Glomerular endothelial cell (primary cell): ENCODE measurements around the gene TMEM220. TPM values are rescaled to one million over a fixed set of nuclear protein-coding genes. Genes with fewer than 3 reads are reported as not detected.

Source experiments
- DNase-seq: peaks from one replicate; pipeline ENCODE4 v3.0.0-alpha.2; 2011; ENCODE audit warnings: low read depth, low spot score; ENCODE audit errors: extremely low read depth
- total RNA-seq: library from RNA; depleted of rRNA; stranded (reverse); fragments of >200 nt; gene quantifications from 2 replicates; pipeline ENCODE4 v1.2.3, GENCODE V29; 2015

The TMEM220 gene
- total RNA-seq = 1.6 and 9.4 TPM in 2 replicates

DNA sequence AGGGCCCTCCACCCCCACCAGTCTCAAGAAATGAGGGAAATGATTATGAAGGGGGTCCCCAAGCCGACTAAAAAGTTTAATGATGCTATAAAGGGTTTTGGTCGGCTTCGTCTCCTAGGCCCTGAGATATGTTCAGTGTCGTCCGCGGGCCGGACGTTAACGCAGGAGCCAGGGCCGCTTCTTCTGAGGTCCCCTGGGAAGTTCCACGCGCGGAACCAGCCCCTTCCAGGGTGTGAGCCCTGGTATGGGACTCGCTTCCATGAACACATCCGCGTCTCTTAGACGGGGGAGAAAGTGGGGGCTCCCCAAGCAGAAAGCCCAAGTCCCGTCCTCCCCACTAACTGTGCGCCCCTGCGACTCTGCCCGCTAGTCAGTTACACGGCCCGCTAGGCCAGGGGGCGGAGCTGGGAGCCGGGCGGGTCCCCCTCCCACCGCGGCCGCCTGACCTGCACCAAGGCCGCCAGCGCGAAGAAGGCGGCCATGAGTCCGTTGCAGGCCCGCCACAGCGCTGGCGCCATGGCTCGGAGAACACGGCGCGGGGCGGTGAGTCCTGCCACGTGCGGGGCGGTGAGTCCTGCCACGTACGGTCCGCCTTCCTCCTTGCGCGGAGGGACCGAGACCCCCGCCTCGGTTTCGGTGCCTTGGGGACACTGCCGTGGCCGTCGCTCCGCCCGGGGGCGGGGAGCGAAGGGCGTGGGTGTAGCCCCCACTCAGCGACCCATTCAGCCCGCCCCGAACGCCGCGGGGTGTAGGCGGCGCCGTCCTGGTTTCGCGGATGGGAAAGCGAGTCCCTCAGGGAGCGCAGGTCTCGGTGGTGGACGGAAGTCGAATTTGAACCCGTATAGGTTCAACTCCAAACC is at the start of gene TMEM220:
Gene TMEM220, minus strand, starts transcription at position 690 of the 860 bp plus-strand sequence. Its CDS starts 172 bp downstream, at position 518.
- DNase-seq = no peak

DNA sequence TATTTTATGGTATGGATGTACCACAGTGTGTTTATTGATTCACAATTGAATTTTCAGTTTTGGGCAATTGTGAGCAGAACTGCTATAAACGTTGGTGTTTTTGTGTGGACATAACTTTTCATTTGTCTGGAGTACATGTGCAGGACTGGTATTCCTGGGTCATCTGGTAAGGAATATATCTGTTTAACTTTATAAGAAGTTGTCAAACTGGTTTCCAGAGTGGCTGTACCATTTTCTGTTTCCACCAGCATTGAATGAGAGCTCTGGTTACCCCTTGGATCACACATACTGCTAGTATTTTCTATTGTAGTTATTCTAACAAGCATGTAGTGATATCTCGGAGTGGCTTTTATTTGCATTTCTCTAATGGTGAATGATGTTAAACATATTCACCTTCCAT is 49.8 kb upstream of the TMEM220 start:
- DNase-seq = no peak

DNA sequence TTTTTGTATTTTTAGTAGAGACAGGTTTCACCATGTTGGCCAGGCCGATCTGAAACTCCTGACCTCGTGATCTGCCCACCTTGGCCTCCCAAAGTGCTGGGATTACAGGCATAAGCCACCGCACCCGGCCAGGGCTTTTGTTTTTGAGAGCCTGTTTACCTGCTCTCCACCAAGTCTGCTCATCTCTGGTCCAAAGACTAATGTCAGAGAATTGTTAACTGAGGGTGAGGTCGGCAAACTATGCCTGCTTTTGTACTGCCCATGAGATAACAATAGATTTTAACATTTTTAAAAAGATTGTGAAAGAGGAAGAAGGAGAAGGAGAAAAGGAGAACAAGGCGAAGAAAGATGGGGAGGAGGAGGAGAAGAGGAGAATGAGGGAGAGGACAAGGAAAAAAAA is 48.1 kb upstream of the TMEM220 start:
- no peak for DNase-seq

DNA sequence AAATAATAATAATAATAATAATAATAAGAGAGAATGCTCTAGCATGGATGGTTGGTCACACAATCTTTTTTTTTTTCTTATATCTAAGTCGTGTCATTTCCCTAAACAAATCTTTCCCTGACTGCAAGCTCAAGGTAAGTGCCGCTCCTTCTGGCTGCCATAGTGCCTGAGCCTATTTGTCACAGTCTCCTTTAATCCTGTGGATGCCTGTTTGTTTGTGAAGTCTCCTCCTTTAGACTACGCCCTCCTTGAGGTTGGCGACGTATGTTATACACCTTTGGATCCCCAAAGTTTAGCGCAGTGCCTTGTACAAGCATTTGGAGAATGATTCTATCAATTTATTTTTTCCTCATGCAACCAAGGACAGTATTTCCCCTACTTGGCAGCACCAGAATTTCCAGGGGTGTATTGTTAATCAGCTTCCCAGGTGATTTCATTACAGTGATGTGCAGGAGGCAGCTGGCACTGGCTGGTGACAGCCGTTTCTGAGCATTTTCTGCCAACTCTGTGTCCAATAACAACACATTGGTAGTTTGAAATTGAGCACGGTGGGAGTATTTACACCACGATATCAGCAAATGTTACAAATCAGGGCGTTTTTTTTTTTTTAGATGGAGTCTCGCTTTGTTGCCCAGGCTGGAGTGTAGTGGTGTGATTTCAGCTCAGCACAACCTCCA is 47.4 kb upstream of the TMEM220 start:
- DNase-seq = no peak

DNA sequence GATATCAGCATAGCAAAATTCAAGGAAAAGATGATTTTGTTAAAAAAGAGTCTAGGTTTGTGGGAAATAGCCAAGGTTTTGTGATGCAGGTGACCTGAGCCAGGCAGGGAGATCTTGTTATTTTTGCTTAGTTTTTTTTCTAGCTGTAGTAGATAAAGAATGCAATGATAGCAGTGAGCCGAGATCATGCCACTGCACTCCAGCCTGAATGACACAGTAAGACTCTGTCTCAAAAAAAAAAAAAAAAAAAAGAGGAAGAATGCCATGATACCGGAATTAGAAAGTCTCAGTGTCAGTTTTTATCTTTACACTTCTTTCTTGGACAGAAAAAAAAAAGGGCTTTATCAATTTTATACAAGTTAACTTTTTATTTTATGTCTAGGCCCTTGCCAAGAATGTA is 46.6 kb upstream of the TMEM220 start:
- DNase-seq = no peak

DNA sequence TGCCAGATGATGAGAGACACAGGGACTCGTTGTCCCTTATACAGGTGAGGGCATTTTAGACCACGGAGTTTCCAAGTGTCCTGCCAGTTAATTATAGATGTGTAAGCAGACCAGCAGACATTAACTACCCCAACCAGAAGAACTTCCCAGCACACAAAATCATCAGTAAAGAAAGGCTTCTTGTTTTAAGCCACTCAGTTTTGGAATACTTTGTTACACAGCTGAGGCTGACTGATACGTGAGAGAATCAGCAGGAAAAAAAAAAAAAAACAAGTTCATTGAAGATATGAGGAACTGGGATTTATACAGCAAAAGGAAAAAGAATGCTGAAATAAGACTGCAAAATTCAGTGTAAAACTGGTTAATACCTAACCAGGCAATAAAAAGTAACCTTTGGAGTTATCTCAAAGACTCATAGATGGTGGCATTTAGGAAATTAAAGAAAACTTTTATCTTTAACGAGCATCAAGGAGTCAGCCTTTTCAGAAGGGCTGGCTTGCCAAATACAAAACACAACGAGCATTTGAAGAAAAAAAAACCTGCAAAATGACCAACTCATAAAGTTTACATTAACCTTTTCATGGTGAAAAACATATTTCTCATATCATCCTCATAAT is 46.0 kb upstream of the TMEM220 start:
- DNase-seq = no peak

GRCh38 chr17:10775058-10775457 is 45.2 kb upstream of the TMEM220 start:
- no peak for DNase-seq

DNA sequence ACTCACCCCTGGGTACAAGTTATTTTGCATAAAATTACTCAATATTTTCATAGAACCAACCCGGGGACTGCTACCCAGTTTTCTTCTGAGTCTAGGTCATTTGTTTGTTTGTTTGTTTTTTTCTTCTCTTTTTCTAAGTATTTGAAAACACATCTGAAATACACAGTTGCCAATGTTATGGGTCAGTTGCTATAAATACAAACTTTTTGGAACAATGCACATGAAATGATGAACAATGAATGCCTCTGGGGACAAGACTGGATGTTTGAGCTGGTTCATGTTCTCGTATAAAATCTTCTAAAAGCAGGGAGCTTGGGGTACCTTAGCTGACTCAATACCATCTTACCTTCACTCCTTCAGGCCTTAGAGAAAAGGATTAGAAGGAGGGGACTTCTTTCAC is 43.6 kb upstream of the TMEM220 start:
- DNase-seq = no peak

DNA sequence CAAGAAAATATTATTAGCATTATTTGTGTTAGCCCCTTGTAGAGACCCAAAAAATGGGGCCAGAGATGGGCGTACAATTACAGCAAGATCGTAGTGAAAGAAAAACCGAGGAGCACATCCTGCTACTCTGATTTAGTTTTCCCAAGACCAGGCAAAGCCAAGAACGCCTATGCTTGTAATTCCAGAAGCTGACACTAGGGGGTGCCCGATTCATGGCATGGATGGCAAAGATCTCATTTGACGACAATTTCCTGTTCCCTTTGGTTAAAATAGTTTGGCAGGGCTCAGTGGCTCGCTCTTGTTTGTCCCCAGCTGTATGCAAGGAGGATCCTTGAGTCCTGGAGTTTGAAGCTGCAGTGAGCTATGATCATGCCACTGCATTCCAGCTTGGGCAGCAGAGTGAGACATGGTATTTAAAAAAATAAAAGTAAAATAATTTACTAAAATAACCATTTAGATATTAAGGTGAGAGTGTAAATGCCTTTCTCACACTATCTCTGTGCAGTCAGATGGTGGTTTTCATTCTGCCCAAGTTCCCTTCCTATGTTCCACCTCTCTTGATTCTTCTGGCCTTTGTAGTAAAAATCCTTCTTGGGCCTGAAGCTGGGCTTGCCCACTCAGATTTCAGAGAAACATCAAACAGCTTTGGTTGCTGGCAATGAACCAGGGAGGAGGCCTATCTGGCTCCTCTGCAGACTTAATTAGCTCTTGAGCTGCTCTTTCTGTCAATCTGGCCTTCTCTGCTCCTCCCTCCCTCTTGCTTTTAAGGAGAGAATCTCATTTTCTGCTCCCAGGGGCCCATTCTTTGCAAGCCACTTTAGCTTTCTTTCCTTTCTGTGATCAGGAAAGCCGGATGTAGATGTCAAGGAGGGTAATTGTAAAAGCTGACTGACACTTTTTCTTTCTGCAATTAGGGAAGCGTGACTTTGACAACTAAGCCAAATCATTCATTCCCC is 42.9 kb upstream of the TMEM220 start:
- no peak for DNase-seq

DNA sequence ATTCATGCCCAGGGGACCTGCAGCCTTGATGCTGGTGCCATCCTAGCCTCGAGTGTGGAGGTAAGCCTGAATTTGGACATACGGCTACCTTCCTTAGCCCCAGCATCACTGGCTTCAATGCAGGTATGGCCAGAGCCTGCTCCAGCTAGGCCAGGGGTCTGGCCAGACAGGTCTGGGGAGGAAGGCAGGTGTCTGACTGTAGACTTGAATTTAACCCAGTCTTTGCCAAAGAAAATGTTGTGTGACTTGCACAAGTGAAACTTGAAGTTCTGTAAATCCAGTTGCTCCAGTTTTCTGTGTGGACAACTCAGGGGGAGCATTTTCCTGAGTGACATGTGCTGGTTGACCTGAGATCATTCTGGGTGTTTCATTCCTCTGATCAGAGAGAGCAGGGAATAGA is 41.3 kb upstream of the TMEM220 start:
- DNase-seq = no peak

DNA sequence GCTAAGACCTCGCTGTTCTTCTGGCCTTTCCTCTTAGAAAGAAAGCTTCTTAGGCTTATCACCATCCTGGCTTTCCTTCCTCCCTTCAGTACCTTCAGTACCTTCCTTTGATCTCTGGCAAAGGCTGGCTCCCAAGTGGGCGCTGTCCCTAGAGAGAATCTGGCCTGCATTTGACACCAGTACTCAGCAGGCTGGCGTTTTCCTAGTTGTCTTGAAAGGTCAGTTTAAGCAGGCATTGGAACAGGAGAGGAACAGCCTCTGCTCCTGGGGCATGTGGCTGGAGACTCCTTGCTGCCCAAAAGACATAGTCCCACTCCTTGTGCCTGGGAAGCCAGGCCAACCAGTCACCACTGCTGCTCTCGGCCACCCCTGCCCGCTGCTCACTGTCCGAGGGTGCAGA is 40.0 kb upstream of the TMEM220 start:
- DNase-seq = no peak

DNA sequence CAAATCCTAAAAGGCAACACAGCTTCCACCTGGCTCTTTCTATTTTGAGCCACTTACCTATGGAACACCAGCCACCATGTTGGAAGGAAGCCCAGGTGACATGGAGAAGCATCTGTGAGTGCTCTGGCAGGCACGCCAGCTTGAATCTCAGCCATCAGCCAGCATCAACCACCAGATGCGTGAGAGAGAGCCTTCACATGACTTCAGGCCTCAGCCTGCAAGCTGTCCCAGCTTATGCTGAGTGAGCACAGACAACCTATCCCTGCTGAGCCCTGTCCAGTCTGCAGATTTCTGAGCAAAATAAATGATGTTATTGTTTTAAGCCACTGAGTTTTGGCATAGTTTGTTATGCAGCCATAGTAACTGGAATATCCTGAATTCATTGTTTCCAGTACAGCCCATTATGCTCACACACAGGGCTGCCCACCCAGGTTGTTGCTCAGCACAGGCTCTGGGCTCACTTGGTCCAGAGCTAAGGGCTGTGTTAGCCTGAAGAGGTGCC is 39.0 kb upstream of the TMEM220 start:
- DNase-seq = no peak

DNA sequence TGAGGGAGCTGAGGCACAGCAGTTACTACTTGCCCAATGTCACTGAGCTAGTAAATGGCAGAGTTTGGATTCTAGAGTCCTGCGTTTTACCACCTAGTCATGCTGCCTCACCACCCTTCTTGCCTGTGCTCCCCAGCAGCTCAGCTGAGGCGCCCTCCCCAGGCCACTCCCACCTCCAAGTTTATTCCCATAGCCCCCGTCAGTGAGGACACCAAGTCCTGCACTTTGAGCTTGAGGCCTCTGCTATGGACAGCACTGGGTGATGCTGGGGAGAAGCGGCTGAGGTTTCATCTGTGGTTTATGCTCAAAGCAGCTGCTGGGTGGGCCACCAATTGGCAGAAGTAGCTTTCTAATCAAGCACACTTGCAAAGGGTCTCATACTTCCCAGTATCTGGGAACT is 37.4 kb upstream of the TMEM220 start:
- no peak for DNase-seq

- DNase-seq = no peak
These were observed 32.2 kb upstream of the TMEM220 start for GRCh38 chr17:10762037-10762436.

- no peak for DNase-seq
These were observed 31.5 kb upstream of the TMEM220 start for GRCh38 chr17:10761281-10761680.

GRCh38 chr17:10758062-10758461 is 28.2 kb upstream of the TMEM220 start:
- no peak for DNase-seq

GRCh38 chr17:10757647-10758046 is 27.8 kb upstream of the TMEM220 start:
- no peak for DNase-seq

DNA sequence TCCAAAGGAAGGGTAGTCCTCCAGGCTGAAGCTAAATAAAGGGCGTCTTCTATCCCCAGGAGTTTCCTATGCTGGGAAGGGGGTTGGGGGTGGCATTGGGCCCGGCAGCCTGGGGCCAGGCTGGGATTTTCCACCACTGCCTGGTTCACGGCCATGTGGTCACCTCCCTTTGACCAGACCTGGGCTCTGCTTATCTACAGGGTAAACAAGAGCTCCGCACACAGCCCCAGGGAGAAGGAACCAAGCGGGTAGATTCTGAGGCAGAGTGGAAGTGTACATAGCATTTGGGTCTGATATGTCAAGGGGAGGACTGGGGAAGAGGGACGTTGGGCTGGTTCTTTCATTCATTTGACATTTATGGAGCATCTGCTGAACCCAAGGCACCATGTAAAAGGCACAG is 27.2 kb upstream of the TMEM220 start:
- no peak for DNase-seq

DNA sequence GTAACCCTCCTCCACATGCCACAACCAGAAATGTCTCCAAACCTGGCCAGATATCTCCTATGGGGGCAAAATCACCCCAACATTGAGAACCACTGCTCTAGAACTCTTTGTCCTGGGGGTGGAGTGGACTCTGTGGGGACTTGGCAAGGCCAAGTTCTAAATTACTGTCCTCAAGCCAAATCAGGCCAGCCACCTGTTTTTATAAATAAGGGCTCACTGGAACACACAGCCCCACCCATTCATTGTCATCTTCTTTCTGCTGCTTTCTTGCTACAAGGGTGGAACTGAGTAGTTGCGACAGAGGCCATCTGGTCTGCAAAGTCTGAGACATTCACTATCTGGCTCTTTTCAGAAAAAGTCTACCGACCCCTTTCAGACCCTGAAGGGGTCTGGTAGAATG is 26.8 kb upstream of the TMEM220 start:
- DNase-seq = no peak

DNA sequence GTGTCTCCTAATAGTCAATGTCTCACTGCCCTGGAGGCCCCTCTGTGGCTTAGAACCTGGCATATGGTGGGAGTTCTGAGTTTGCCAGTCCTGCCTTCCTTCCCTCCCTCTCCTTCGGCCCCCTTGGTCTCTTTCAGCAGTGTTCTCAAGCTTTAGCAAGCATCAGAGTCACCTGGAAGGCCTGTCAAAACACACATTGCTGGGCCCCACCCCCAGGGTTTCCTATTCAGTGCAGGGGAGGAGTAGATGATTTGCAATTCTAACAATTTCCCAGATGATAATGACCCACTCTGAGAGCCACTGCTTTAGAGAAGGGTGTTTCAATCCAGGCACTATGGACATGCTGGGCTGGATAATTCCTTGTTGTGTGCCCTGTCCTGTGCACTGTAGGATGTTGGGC is 26.4 kb upstream of the TMEM220 start:
- DNase-seq = no peak
